VCaP (cell line): ENCODE results near the gene TMEM115.

Experiments
- H3K27ac ChIP-seq: fragments of 450-650 bp; 2 replicates; pipeline ENCODE4 v1.5.1; 2017
- CTCF ChIP-seq: fragments of 450-650 bp; conservative IDR thresholded peaks from 2 replicates; pipeline ENCODE4 v1.5.1; 2017; ENCODE audit warnings: mild to moderate bottlenecking, moderate library complexity

TMEM115 gene

GRCh38 chr3:50357481-50357880 lies 1.8 kb downstream of the TMEM115 start:
- no peak for TF ChIP-seq CTCF
- peak overlapping the region; percentile 94 for H3K27ac ChIP-seq

GRCh38 chr3:50356553-50356952 lies 2.8 kb downstream of the TMEM115 start:
- 0 out of 2 replicates have a peak, but pooled peaks have one; percentile 2 for TF ChIP-seq CTCF
- H3K27ac ChIP-seq: peak overlapping the region; percentile 94; the same call in 1 of the 2 replicates

- TF ChIP-seq CTCF: 0 out of 2 replicates have a peak, but pooled peaks have one; percentile 10
- peak overlapping the region; percentile 94; the same call in 1 of the 2 replicates for H3K27ac ChIP-seq
These were observed 3.3 kb downstream of the TMEM115 start for GRCh38 chr3:50355829-50356552.

GRCh38 chr3:50354850-50355249 lies 4.5 kb downstream of the TMEM115 start:
- H3K27ac ChIP-seq: no peak overlapping the region; the same call in 1 of the 2 replicates

GRCh38 chr3:50354186-50354764 lies 5.0 kb downstream of the TMEM115 start:
- H3K27ac ChIP-seq: peak overlapping the region; percentile 91; the same call in 1 of the 2 replicates

More at GRCh38 chr3:50354850-50355249, 4.5 kb downstream of the TMEM115 start:
- TF ChIP-seq CTCF: no peak

GRCh38 chr3:50353245-50354004 lies 5.9 kb downstream of the TMEM115 start:
- peak overlapping the region; percentile 91; the same call in 1 of the 2 replicates for H3K27ac ChIP-seq
- TF ChIP-seq CTCF: no peak

More at GRCh38 chr3:50354186-50354764, 5.0 kb downstream of the TMEM115 start:
- TF ChIP-seq CTCF: no peak

- peak overlapping the region; percentile 91 for H3K27ac ChIP-seq
- TF ChIP-seq CTCF: peak; percentile 54
These were observed 6.5 kb downstream of the TMEM115 start for GRCh38 chr3:50352781-50353180.
